GM21737 (cell line): ENCODE results near the gene PPP1R2.
"Not testable (repeated sequence)": the region's sequence is repeated elsewhere in the genome, so short reads cannot be mapped to it uniquely, and the experiment has no call there.

Source experiments
- ATAC-seq: cut with Tn5 transposase; IDR thresholded peaks from one replicate; pipeline ENCODE4 v1.9.1; 2021; ENCODE audit warnings: mild to moderate bottlenecking, moderate library complexity; ENCODE audit not compliant: unreplicated experiment

Gene PPP1R2

GRCh38 chr3:195542698-195543499, at the start of gene PPP1R2:
Gene PPP1R2 (minus strand): TSS chr3:195543325. CDS start chr3:195543025, 300 bp downstream.
- peak; percentile 86 for ATAC-seq

GRCh38 chr3:195591852-195592251, 48.7 kb upstream of the PPP1R2 start:
- no peak for ATAC-seq

- no peak for ATAC-seq
These were observed 48.1 kb upstream of the PPP1R2 start for GRCh38 chr3:195591220-195591619.

- ATAC-seq: not testable (repeated sequence)
These were observed 47.3 kb upstream of the PPP1R2 start for GRCh38 chr3:195590381-195590780.

GRCh38 chr3:195589796-195590195, 46.7 kb upstream of the PPP1R2 start:
- not testable (repeated sequence) for ATAC-seq

GRCh38 chr3:195587824-195588223, 44.7 kb upstream of the PPP1R2 start:
- ATAC-seq: no peak

- ATAC-seq: no peak
These were observed 44.3 kb upstream of the PPP1R2 start for GRCh38 chr3:195587406-195587805.

- no peak for ATAC-seq
These were observed 41.4 kb upstream of the PPP1R2 start for GRCh38 chr3:195584543-195584870.

GRCh38 chr3:195583831-195584542, 40.9 kb upstream of the PPP1R2 start, which contains the start of gene APOD:
Gene APOD (minus strand): TSS chr3:195583940. CDS start chr3:195579461, 4,479 bp downstream.
- no peak for ATAC-seq

GRCh38 chr3:195582947-195583346, 39.8 kb upstream of the PPP1R2 start:
- no peak for ATAC-seq

- ATAC-seq: no peak
These were observed 37.8 kb upstream of the PPP1R2 start for GRCh38 chr3:195580744-195581443.

- ATAC-seq: no peak
These were observed 36.2 kb upstream of the PPP1R2 start for GRCh38 chr3:195579281-195579680.

- ATAC-seq: no peak
These were observed 35.4 kb upstream of the PPP1R2 start for GRCh38 chr3:195578565-195578964.

- ATAC-seq: no peak
These were observed 34.6 kb upstream of the PPP1R2 start for GRCh38 chr3:195577645-195578177.

- no peak for ATAC-seq
These were observed 31.6 kb upstream of the PPP1R2 start for GRCh38 chr3:195574497-195575304.

- no peak for ATAC-seq
These were observed 30.7 kb upstream of the PPP1R2 start for GRCh38 chr3:195573611-195574496.

GRCh38 chr3:195571361-195571760, 28.2 kb upstream of the PPP1R2 start:
- no peak for ATAC-seq

GRCh38 chr3:195570912-195571311, 27.8 kb upstream of the PPP1R2 start:
- no peak for ATAC-seq

- no peak for ATAC-seq
These were observed 27.2 kb upstream of the PPP1R2 start for GRCh38 chr3:195570344-195570743.
